ENCODE data around the gene VPS13D. TPM values are rescaled to one million over a fixed set of nuclear protein-coding genes. Genes with fewer than 3 reads are reported as not detected.

Gene VPS13D
- polyA plus RNA-seq, 3 donors: 3.6 to 20.2 (median 5.1) TPM

DNA sequence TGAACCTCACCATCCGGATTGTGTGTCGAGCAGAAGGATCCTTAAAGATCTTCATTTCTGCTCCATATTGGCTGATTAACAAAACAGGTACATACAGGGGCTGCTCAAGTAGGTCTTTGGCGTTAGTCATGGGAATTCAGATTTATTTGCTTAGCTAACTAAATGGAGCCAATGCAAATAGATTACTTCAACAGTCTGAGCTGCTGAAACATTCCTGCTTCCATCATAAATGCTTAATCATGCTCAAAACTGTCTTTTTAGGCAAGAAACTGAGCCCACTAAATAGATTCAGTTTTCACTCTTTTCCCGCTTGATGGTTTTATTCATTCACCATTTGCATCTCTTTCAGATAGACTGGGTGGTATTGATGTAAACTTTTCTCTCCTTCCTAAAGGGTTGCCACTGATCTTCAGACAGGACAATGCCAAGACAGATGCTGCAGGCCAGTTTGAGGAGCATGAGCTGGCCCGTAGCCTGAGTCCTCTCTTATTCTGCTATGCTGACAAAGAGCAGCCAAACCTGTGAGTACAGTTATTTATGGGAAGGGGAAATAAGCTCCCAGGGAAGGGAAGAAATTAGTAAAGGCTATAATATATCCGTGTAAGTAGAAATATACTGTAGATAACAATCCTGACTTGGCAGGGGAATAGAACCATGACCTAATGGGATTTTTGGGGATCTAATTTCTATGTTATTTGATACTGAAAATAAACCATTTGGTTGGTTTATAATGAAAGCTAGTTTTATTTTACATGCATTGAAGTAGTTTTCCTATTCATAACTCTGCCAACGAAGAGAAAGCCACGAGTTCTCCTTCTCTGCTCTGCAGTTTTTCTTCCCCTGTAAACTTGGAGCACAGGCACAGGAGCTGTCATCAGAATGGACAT lies 126.4 kb downstream of the VPS13D start:
- Histone ChIP-seq H3K79me2 (ENCODE audit: insufficient read depth, low read length) (no peaks in the 10 kb centered on the region), H3K36me3 (replicated peaks in 1 of 2; ENCODE audit: control insufficient read depth in 1 of 2, insufficient read depth in 2 of 2, low read length in 2 of 2) (peaks cover 66 to 98% of the 10 kb centered on the region in 2 donors), H4K20me1 (ENCODE audit: insufficient read depth, low read length) (no peaks in the 10 kb centered on the region), H3K4me3 (replicated peaks in 1 of 3; ENCODE audit: low read depth in 2 of 3, low read length in 3 of 3) (no peak overlapping the region), H3K9ac (ENCODE audit: insufficient read depth, low read length, poor library complexity, severe bottlenecking) (no peak overlapping the region), H2AFZ (ENCODE audit: insufficient read depth, low read depth, low read length, poor library complexity, severe bottlenecking) (no peak overlapping the region), H3K27me3 (ENCODE audit: control insufficient read depth in 2 of 2, insufficient read depth in 2 of 2, low read length in 2 of 2) (no peaks in the 10 kb centered on the region), H3K27ac (ENCODE audit: low read depth in 1 of 2, low read length in 2 of 2) (no peak overlapping the region), H3K4me2 (replicated peaks; ENCODE audit: extremely low read depth, low read length, poor library complexity, severe bottlenecking) (no peak overlapping the region), H3K9me3 (replicated peaks in 1 of 2; ENCODE audit: control insufficient read depth in 1 of 2, insufficient read depth in 1 of 2, low read length in 2 of 2) (no peaks in the 10 kb centered on the region), H3K4me1 (ENCODE audit: control insufficient read depth in 1 of 2, insufficient read depth in 2 of 2, low read length in 2 of 2) (no peaks in the 10 kb centered on the region)
- intact Hi-C loops (cut with micrococcal nuclease): no loop called here
- peaks cover 72 to 79% of the 10 kb centered on the region in 2 donors for H3K36me3 Mint-ChIP-seq
- no peak for DNase-seq
- H3K27ac Mint-ChIP-seq: no peak overlapping the region
- no peaks in the 10 kb centered on the region for H3K27me3 Mint-ChIP-seq (ENCODE audit: low read depth in 3 of 3)
- H3K4me3 Mint-ChIP-seq: no peak overlapping the region
- no peaks in the 10 kb centered on the region for H3K9me3 Mint-ChIP-seq
- no peaks in the 10 kb centered on the region for H3K4me1 Mint-ChIP-seq
- TF ChIP-seq, protein P1, sequence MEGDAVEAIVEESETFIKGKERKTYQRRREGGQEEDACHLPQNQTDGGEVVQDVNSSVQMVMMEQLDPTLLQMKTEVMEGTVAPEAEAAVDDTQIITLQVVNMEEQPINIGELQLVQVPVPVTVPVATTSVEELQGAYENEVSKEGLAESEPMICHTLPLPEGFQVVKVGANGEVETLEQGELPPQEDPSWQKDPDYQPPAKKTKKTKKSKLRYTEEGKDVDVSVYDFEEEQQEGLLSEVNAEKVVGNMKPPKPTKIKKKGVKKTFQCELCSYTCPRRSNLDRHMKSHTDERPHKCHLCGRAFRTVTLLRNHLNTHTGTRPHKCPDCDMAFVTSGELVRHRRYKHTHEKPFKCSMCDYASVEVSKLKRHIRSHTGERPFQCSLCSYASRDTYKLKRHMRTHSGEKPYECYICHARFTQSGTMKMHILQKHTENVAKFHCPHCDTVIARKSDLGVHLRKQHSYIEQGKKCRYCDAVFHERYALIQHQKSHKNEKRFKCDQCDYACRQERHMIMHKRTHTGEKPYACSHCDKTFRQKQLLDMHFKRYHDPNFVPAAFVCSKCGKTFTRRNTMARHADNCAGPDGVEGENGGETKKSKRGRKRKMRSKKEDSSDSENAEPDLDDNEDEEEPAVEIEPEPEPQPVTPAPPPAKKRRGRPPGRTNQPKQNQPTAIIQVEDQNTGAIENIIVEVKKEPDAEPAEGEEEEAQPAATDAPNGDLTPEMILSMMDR (IDR thresholded peaks at IDR 0.05): no peak
- 85% methylated on average over 4 of the region's 8 CpGs for WGBS (ENCODE audit: insufficient coverage)

DNA sequence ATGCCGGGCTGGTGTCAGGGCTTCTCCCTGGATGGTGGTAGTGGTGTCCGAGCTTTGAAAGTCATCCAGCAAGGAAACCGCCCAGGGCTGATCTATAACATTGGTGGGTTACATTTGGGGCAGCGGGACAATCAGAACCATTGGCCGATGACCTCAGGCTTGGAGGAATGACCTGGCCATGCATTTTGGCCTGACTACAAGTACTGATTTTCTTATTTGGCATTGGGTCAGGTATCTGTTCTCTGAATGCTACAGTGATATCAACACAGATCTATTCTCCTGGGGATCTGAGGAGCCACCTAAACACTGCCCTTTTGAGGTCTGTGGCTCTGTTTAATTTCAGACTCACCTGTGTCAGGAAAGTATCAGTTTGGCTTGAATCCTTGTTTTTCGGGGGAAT lies 128.7 kb downstream of the VPS13D start:
- H3K4me3 Mint-ChIP-seq: no peak overlapping the region
- no peak overlapping the region for H3K27ac Mint-ChIP-seq
- H3K9me3 ChIP-seq (replicated peaks in 1 of 2; ENCODE audit: control insufficient read depth in 1 of 2, insufficient read depth in 1 of 2, low read length in 2 of 2): no peaks in the 10 kb centered on the region
- H3K9me3 Mint-ChIP-seq: no peaks in the 10 kb centered on the region
- no peak overlapping the region for H3K4me3 ChIP-seq (replicated peaks in 1 of 3; ENCODE audit: low read depth in 2 of 3, low read length in 3 of 3)
- 96% methylated on average over 5 of the region's 6 CpGs for WGBS (ENCODE audit: insufficient coverage)
- no peaks in the 10 kb centered on the region for H4K20me1 ChIP-seq (ENCODE audit: insufficient read depth, low read length)
- H3K36me3 ChIP-seq (replicated peaks in 1 of 2; ENCODE audit: control insufficient read depth in 1 of 2, insufficient read depth in 2 of 2, low read length in 2 of 2): peaks cover 78 to 92% of the 10 kb centered on the region in 2 donors
- no peak overlapping the region for H3K4me2 ChIP-seq (replicated peaks; ENCODE audit: extremely low read depth, low read length, poor library complexity, severe bottlenecking)
- no peaks in the 10 kb centered on the region for H3K27me3 Mint-ChIP-seq (ENCODE audit: low read depth in 3 of 3)
- DNase-seq: no peak
- H3K9ac ChIP-seq (ENCODE audit: insufficient read depth, low read length, poor library complexity, severe bottlenecking): no peak overlapping the region
- TF ChIP-seq, protein P1 (IDR thresholded peaks at IDR 0.05): no peak
- no peak overlapping the region for H3K27ac ChIP-seq (ENCODE audit: low read depth in 1 of 2, low read length in 2 of 2)
- H3K79me2 ChIP-seq (ENCODE audit: insufficient read depth, low read length): no peaks in the 10 kb centered on the region
- H2AFZ ChIP-seq (ENCODE audit: insufficient read depth, low read depth, low read length, poor library complexity, severe bottlenecking): no peak overlapping the region
- H3K27me3 ChIP-seq (ENCODE audit: control insufficient read depth in 2 of 2, insufficient read depth in 2 of 2, low read length in 2 of 2): no peaks in the 10 kb centered on the region
- no peaks in the 10 kb centered on the region for H3K4me1 ChIP-seq (ENCODE audit: control insufficient read depth in 1 of 2, insufficient read depth in 2 of 2, low read length in 2 of 2)
- no peaks in the 10 kb centered on the region for H3K4me1 Mint-ChIP-seq
- intact Hi-C loops (cut with micrococcal nuclease): no loop called here
- H3K36me3 Mint-ChIP-seq: peaks cover 75 to 78% of the 10 kb centered on the region in 2 donors

All from CD14-positive monocyte (primary cell).